Measurements from ENCODE around the gene MARCHF9.

MARCHF9 gene

GRCh38 chr12:57807285-57807684 lies 52.4 kb downstream of the MARCHF9 start:
- no peak for DNase-seq

- no peak for DNase-seq
Observed at GRCh38 chr12:57808351-57808750, 53.4 kb downstream of the MARCHF9 start.

GRCh38 chr12:57809425-57809824 lies 54.5 kb downstream of the MARCHF9 start:
- DNase-seq: no peak
